Measurements from ENCODE around the gene MAML3.

MAML3 gene

GRCh38 chr4:139768896-139769295, 385.1 kb downstream of the MAML3 start:
- FAIRE-seq, result no peak

GRCh38 chr4:139768366-139768765, 385.6 kb downstream of the MAML3 start:
- no peak for FAIRE-seq

GRCh38 chr4:139767585-139767984, 386.4 kb downstream of the MAML3 start:
- no peak for FAIRE-seq

GRCh38 chr4:139767168-139767567, 386.8 kb downstream of the MAML3 start:
- FAIRE-seq, result no peak

- FAIRE-seq, result no peak
Measured at GRCh38 chr4:139764686-139765310, 389.2 kb downstream of the MAML3 start.

- no peak for FAIRE-seq
Measured at GRCh38 chr4:139764182-139764581, 389.8 kb downstream of the MAML3 start.

- FAIRE-seq, result no peak
Measured at GRCh38 chr4:139763672-139764071, 390.3 kb downstream of the MAML3 start.

- no peak for FAIRE-seq
Measured at GRCh38 chr4:139763205-139763604, 390.8 kb downstream of the MAML3 start.

GRCh38 chr4:139762720-139763119, 391.3 kb downstream of the MAML3 start:
- no peak for FAIRE-seq

GRCh38 chr4:139761461-139761860, 392.5 kb downstream of the MAML3 start:
- FAIRE-seq, result no peak

GRCh38 chr4:139760567-139760966, 393.4 kb downstream of the MAML3 start:
- FAIRE-seq, result no peak

- no peak for FAIRE-seq
Measured at GRCh38 chr4:139759097-139759496, 394.9 kb downstream of the MAML3 start.

- FAIRE-seq, result no peak
Measured at GRCh38 chr4:139756391-139757180, 397.4 kb downstream of the MAML3 start.

- FAIRE-seq, result no peak
Measured at GRCh38 chr4:139754938-139755337, 399.0 kb downstream of the MAML3 start.

- no peak for FAIRE-seq
Measured at GRCh38 chr4:139753686-139754085, 400.3 kb downstream of the MAML3 start.

- no peak for FAIRE-seq
Measured at GRCh38 chr4:139749835-139750498, 404.0 kb downstream of the MAML3 start.

GRCh38 chr4:139749338-139749737, 404.6 kb downstream of the MAML3 start:
- no peak for FAIRE-seq

GRCh38 chr4:139746431-139747171, 407.4 kb downstream of the MAML3 start:
- FAIRE-seq, result no peak

GRCh38 chr4:139745111-139745639, 408.8 kb downstream of the MAML3 start:
- no peak for FAIRE-seq

- no peak for FAIRE-seq
Measured at GRCh38 chr4:139744232-139744631, 409.8 kb downstream of the MAML3 start.

GRCh38 chr4:139743027-139743426, 411.0 kb downstream of the MAML3 start:
- FAIRE-seq, result no peak

- FAIRE-seq, result no peak
Measured at GRCh38 chr4:139740531-139741041, 413.4 kb downstream of the MAML3 start.

- no peak for FAIRE-seq
Measured at GRCh38 chr4:139740121-139740520, 413.9 kb downstream of the MAML3 start.

Measured in TTC549 (cell line).